ENCODE data around the gene TOX3. TPM values are rescaled to one million over a fixed set of nuclear protein-coding genes. Genes with fewer than 3 reads are reported as not detected.

The TOX3 gene
- total RNA-seq, 1 experiment from 2014 or later = 20.2 TPM

DNA sequence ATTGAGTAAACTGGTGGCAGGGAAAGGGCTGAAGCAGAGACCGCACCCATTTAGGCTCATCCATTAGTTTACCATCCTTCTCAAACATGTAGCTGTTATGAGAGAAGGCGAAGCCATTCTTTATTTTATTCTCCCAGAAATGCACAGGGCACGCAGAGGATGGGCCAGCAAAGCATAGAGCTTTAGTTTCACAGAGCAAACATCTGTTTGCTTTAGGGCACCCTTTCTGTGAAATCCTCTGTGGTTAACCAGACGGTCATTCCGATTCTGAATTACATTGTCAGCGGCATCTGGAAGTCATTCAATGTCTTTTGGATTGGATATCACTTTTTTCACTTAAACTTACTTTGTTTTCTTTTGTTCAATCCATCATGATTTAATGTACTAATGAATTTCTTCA lies 96.0 kb downstream of the TOX3 start:
- ATAC-seq (no peak), DNase-seq (ENCODE audit: low spot score) (no peak)
- no peak overlapping the region for H3K27ac Mint-ChIP-seq
- ChIA-PET CTCF (no interaction called here), POLR2A (no interaction called here)
- TF ChIP-seq NFYB (CRISPR knock-in tag; conservative IDR thresholded peaks at IDR 0.05; ENCODE audit: low read depth) (no peak), ZNF232 (CRISPR knock-in tag; IDR thresholded peaks at IDR 0.05) (no peak), JAZF1 (CRISPR knock-in tag; IDR thresholded peaks at IDR 0.05) (no peak), MYBL2 (CRISPR knock-in tag; IDR thresholded peaks at IDR 0.05) (no peak), FOXJ3 (CRISPR knock-in tag; IDR thresholded peaks at IDR 0.05; ENCODE audit: borderline replicate concordance) (no peak), ZNF263 (CRISPR knock-in tag; IDR thresholded peaks at IDR 0.05; ENCODE audit: low read depth) (no peak), NFE2L1 (CRISPR knock-in tag; IDR thresholded peaks at IDR 0.05) (no peak)
- TF ChIP-seq, protein P1, sequence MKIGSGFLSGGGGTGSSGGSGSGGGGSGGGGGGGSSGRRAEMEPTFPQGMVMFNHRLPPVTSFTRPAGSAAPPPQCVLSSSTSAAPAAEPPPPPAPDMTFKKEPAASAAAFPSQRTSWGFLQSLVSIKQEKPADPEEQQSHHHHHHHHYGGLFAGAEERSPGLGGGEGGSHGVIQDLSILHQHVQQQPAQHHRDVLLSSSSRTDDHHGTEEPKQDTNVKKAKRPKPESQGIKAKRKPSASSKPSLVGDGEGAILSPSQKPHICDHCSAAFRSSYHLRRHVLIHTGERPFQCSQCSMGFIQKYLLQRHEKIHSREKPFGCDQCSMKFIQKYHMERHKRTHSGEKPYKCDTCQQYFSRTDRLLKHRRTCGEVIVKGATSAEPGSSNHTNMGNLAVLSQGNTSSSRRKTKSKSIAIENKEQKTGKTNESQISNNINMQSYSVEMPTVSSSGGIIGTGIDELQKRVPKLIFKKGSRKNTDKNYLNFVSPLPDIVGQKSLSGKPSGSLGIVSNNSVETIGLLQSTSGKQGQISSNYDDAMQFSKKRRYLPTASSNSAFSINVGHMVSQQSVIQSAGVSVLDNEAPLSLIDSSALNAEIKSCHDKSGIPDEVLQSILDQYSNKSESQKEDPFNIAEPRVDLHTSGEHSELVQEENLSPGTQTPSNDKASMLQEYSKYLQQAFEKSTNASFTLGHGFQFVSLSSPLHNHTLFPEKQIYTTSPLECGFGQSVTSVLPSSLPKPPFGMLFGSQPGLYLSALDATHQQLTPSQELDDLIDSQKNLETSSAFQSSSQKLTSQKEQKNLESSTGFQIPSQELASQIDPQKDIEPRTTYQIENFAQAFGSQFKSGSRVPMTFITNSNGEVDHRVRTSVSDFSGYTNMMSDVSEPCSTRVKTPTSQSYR (CRISPR knock-in tag; IDR thresholded peaks at IDR 0.05) = no peak
- TF ChIP-seq, protein P2, sequence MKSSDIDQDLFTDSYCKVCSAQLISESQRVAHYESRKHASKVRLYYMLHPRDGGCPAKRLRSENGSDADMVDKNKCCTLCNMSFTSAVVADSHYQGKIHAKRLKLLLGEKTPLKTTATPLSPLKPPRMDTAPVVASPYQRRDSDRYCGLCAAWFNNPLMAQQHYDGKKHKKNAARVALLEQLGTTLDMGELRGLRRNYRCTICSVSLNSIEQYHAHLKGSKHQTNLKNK (CRISPR knock-in tag; IDR thresholded peaks at IDR 0.05) = no peak
- TF ChIP-seq, protein P3, sequence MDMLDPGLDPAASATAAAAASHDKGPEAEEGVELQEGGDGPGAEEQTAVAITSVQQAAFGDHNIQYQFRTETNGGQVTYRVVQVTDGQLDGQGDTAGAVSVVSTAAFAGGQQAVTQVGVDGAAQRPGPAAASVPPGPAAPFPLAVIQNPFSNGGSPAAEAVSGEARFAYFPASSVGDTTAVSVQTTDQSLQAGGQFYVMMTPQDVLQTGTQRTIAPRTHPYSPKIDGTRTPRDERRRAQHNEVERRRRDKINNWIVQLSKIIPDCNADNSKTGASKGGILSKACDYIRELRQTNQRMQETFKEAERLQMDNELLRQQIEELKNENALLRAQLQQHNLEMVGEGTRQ (CRISPR knock-in tag; IDR thresholded peaks at IDR 0.05) = no peak
- TF ChIP-seq, protein P4, sequence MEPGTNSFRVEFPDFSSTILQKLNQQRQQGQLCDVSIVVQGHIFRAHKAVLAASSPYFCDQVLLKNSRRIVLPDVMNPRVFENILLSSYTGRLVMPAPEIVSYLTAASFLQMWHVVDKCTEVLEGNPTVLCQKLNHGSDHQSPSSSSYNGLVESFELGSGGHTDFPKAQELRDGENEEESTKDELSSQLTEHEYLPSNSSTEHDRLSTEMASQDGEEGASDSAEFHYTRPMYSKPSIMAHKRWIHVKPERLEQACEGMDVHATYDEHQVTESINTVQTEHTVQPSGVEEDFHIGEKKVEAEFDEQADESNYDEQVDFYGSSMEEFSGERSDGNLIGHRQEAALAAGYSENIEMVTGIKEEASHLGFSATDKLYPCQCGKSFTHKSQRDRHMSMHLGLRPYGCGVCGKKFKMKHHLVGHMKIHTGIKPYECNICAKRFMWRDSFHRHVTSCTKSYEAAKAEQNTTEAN (CRISPR knock-in tag; IDR thresholded peaks at IDR 0.05) = no peak
- TF ChIP-seq, protein P5, sequence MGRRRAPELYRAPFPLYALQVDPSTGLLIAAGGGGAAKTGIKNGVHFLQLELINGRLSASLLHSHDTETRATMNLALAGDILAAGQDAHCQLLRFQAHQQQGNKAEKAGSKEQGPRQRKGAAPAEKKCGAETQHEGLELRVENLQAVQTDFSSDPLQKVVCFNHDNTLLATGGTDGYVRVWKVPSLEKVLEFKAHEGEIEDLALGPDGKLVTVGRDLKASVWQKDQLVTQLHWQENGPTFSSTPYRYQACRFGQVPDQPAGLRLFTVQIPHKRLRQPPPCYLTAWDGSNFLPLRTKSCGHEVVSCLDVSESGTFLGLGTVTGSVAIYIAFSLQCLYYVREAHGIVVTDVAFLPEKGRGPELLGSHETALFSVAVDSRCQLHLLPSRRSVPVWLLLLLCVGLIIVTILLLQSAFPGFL (CRISPR knock-in tag; IDR thresholded peaks at IDR 0.05; ENCODE audit: borderline replicate concordance) = no peak
- TF ChIP-seq, protein P6, sequence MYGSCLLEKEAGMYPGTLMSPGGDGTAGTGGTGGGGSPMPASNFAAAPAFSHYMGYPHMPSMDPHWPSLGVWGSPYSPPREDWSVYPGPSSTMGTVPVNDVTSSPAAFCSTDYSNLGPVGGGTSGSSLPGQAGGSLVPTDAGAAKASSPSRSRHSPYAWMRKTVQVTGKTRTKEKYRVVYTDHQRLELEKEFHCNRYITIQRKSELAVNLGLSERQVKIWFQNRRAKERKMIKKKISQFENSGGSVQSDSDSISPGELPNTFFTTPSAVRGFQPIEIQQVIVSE (CRISPR knock-in tag; IDR thresholded peaks at IDR 0.05; ENCODE audit: borderline replicate concordance) = no peak
- TF ChIP-seq, protein P7, sequence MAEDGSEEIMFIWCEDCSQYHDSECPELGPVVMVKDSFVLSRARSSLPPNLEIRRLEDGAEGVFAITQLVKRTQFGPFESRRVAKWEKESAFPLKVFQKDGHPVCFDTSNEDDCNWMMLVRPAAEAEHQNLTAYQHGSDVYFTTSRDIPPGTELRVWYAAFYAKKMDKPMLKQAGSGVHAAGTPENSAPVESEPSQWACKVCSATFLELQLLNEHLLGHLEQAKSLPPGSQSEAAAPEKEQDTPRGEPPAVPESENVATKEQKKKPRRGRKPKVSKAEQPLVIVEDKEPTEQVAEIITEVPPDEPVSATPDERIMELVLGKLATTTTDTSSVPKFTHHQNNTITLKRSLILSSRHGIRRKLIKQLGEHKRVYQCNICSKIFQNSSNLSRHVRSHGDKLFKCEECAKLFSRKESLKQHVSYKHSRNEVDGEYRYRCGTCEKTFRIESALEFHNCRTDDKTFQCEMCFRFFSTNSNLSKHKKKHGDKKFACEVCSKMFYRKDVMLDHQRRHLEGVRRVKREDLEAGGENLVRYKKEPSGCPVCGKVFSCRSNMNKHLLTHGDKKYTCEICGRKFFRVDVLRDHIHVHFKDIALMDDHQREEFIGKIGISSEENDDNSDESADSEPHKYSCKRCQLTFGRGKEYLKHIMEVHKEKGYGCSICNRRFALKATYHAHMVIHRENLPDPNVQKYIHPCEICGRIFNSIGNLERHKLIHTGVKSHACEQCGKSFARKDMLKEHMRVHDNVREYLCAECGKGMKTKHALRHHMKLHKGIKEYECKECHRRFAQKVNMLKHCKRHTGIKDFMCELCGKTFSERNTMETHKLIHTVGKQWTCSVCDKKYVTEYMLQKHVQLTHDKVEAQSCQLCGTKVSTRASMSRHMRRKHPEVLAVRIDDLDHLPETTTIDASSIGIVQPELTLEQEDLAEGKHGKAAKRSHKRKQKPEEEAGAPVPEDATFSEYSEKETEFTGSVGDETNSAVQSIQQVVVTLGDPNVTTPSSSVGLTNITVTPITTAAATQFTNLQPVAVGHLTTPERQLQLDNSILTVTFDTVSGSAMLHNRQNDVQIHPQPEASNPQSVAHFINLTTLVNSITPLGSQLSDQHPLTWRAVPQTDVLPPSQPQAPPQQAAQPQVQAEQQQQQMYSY (CRISPR knock-in tag; IDR thresholded peaks at IDR 0.05) = no peak
- TF ChIP-seq, protein P8, sequence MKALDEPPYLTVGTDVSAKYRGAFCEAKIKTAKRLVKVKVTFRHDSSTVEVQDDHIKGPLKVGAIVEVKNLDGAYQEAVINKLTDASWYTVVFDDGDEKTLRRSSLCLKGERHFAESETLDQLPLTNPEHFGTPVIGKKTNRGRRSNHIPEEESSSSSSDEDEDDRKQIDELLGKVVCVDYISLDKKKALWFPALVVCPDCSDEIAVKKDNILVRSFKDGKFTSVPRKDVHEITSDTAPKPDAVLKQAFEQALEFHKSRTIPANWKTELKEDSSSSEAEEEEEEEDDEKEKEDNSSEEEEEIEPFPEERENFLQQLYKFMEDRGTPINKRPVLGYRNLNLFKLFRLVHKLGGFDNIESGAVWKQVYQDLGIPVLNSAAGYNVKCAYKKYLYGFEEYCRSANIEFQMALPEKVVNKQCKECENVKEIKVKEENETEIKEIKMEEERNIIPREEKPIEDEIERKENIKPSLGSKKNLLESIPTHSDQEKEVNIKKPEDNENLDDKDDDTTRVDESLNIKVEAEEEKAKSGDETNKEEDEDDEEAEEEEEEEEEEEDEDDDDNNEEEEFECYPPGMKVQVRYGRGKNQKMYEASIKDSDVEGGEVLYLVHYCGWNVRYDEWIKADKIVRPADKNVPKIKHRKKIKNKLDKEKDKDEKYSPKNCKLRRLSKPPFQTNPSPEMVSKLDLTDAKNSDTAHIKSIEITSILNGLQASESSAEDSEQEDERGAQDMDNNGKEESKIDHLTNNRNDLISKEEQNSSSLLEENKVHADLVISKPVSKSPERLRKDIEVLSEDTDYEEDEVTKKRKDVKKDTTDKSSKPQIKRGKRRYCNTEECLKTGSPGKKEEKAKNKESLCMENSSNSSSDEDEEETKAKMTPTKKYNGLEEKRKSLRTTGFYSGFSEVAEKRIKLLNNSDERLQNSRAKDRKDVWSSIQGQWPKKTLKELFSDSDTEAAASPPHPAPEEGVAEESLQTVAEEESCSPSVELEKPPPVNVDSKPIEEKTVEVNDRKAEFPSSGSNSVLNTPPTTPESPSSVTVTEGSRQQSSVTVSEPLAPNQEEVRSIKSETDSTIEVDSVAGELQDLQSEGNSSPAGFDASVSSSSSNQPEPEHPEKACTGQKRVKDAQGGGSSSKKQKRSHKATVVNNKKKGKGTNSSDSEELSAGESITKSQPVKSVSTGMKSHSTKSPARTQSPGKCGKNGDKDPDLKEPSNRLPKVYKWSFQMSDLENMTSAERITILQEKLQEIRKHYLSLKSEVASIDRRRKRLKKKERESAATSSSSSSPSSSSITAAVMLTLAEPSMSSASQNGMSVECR (CRISPR knock-in tag; IDR thresholded peaks at IDR 0.05; ENCODE audit: borderline replicate concordance) = no peak
- TF ChIP-seq, protein P9, sequence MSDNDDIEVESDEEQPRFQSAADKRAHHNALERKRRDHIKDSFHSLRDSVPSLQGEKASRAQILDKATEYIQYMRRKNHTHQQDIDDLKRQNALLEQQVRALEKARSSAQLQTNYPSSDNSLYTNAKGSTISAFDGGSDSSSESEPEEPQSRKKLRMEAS (CRISPR knock-in tag; IDR thresholded peaks at IDR 0.05) = no peak
- TF ChIP-seq, protein P10, sequence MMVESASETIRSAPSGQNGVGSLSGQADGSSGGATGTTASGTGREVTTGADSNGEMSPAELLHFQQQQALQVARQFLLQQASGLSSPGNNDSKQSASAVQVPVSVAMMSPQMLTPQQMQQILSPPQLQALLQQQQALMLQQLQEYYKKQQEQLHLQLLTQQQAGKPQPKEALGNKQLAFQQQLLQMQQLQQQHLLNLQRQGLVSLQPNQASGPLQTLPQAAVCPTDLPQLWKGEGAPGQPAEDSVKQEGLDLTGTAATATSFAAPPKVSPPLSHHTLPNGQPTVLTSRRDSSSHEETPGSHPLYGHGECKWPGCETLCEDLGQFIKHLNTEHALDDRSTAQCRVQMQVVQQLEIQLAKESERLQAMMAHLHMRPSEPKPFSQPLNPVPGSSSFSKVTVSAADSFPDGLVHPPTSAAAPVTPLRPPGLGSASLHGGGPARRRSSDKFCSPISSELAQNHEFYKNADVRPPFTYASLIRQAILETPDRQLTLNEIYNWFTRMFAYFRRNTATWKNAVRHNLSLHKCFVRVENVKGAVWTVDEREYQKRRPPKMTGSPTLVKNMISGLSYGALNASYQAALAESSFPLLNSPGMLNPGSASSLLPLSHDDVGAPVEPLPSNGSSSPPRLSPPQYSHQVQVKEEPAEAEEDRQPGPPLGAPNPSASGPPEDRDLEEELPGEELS (CRISPR knock-in tag; IDR thresholded peaks at IDR 0.05) = no peak
- peaks cover 43% of the 10 kb centered on the region for H3K4me1 Mint-ChIP-seq
- H3K36me3 Mint-ChIP-seq = peaks cover 34% of the 10 kb centered on the region
- no peak overlapping the region for H3K4me3 Mint-ChIP-seq
- peaks cover 5% of the 10 kb centered on the region for H3K9me3 Mint-ChIP-seq
- no peaks in the 10 kb centered on the region for H3K27me3 Mint-ChIP-seq (ENCODE audit: low read depth)

Measured in WTC11 (cell line).